RPMI8226 (cell line): ENCODE measurements around the gene GANC.
"Not testable (repeated sequence)": the region's sequence is repeated elsewhere in the genome, so short reads cannot be mapped to it uniquely, and the experiment has no call there.

Source experiments
- DNase-seq: peaks from one replicate; pipeline ENCODE4 v3.0.0-alpha.2; 2015

Gene GANC

DNA sequence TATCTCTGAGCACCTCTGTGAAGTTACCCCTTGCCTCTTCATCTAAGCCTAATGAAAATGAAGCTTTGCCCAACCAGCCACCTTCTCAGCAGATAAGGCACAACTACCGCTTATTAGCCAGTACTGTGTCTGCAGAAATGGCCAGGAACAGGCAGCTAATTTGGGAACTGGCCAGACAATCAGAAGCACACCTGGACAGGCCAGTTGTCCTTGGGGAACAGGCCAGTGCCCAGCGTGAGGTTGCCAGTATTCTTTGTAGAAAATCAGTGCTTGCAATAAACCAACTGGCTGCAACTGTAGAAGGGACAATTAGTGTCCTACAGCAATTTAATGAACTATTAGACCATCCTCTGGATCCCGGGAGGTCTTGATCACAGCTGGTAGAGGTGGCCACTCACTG lies 10.7 kb downstream of the GANC start:
- DNase-seq = no peak

GRCh38 chr15:42284551-42284950 lies 11.6 kb downstream of the GANC start:
- DNase-seq = no peak

GRCh38 chr15:42285034-42285433 lies 12.0 kb downstream of the GANC start:
- no peak for DNase-seq

GRCh38 chr15:42286445-42287029 lies 13.5 kb downstream of the GANC start:
- DNase-seq = no peak

- no peak for DNase-seq
These were observed 14.9 kb downstream of the GANC start for GRCh38 chr15:42287931-42288330.

- DNase-seq = no peak
These were observed 16.2 kb downstream of the GANC start for GRCh38 chr15:42289166-42289565.

DNA sequence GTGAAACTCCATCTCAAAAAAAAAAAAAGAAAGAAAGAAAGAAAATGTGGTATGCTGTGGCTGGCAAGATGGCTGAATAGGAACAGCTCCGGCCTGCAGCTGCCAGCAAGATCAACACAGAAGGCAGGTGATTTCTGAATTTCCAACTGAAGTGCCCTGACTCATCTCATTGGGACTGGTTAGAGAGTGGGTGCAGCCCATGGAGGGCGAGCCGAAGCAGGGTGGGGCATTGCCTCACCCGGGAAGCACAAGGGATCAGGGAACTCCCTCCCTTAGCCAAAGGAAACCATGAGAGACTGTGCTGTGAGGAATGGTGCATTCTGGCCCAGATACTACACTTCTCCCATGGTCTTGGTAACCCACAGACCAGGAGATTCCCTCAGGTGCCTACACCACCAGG lies 28.0 kb downstream of the GANC start:
- not testable (repeated sequence) for DNase-seq

- no peak for DNase-seq
These were observed 33.7 kb downstream of the GANC start for GRCh38 chr15:42306681-42307080.

GRCh38 chr15:42313463-42313862 lies 40.5 kb downstream of the GANC start:
- no peak for DNase-seq

- DNase-seq = no peak
These were observed 41.8 kb downstream of the GANC start for GRCh38 chr15:42314818-42315217.

DNA sequence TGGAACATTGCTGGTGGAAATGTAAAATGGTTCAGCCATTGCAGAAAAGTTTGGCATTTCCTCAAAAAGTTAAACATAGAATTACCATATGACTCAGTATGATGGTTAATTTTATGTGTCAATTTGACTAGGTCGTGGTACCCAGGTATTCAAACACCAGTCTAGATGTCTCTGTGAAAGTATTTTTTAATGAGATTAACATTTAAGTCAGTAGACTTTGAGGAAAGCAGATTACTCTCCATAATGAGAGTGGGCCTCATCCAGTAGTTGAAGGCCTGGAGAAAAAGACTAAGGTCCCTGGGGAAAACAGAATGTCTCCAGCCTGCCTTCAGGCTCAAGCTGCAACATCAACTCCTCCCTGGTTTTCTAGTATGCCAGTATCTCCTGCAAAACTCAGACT lies 42.5 kb downstream of the GANC start:
- DNase-seq = no peak

DNA sequence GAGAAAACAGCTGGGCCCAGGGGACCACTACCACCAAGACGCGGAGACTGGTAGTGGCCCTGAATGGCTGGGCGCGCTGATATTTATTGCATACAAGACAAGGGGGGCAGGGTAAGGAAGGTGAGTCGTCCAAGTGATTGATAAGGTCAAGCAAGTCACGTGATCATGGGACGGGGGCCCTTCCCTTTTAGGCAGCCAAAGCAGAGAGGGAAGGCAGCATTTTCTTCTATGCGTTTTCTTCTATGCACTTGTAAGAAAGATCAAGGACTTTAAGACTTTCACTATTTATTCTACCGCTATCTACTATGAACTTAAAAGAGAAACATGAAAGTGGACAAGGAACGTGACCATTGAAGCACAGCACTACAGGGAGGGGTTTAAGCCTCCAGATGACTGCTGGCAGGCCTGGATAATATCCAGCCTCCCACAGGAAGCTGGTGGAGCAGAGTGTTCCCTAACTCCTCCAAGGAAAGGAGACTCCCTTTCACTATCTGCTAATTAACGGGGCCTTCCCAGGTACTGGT lies 43.3 kb downstream of the GANC start:
- DNase-seq = not testable (repeated sequence)

DNA sequence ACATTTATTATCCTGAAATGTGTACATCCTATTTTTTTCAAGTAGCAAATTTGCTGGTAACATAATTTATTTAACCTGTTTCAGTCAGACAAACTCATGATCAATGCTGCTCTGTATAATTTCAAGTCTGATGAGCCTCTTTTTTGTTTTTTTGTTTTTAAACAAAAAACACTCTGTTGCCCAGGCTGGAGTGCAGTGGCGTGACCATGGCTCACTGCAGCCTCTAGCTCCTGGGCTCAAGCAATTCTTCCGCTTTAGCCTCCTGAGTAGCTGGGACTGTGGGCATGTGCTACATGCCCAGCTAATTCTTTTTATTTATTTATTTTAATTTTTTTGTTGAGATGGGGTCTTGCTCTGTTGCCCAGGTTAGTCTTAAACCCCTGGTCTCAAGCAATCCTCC lies 46.2 kb downstream of the GANC start:
- no peak for DNase-seq

- DNase-seq = no peak
These were observed 51.3 kb downstream of the GANC start for GRCh38 chr15:42324308-42324707.

DNA sequence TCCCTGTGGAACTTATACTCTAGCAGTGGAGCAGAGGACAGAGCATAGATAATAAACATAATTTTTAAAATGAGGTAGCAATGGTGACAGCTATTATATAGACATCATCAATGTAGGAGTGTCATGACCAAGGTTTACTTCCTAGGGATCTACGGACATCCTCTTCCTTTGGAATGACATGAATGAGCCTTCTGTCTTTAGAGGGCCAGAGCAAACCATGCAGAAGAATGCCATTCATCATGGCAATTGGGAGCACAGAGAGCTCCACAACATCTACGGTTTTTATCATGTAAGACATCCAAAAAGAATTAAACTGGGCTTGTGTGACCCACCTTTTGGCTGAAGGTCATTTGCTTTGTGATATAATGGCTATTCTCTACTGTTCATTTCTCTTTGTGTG lies 56.2 kb downstream of the GANC start:
- DNase-seq = no peak

GRCh38 chr15:42329992-42330391 lies 57.0 kb downstream of the GANC start:
- no peak for DNase-seq

DNA sequence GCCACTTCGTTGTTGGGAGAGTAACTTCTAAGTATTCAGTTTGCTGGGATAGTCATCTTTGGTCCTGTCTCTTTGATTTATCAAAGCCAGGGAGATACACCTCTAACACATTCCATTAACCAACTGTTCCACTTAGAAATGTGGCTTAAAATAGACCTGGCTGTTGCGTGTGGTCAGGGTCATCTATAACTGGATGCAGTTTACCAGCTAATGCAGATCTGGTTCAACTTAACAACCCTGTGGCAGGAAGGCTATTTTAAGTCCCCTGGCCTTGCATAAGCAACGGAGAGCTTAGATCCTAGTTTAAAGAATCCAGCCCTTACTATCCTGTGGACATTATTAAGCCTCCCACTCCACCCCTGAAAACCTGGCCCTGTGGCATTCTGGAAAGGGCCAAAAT lies 58.2 kb downstream of the GANC start:
- DNase-seq = no peak

GRCh38 chr15:42332331-42332730 lies 59.3 kb downstream of the GANC start:
- no peak for DNase-seq

DNA sequence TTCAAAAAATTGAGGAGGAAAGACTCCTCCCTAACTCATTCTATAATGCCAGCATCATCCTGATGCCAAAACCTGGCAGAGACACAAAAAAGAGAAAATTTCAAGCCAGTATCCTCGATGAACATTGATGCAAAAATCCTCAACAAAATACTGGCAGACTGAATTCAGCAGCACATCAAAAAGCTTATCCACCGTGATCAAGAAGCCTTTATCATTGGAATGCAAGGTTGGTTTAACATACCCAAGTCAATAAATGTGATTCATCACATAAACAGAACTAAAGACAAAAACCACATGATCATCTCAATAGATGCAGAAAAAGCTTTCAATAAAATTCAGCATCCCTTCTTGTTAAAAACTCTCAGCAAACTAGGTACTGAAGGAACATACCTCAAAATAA lies 62.1 kb downstream of the GANC start:
- DNase-seq = no peak

DNA sequence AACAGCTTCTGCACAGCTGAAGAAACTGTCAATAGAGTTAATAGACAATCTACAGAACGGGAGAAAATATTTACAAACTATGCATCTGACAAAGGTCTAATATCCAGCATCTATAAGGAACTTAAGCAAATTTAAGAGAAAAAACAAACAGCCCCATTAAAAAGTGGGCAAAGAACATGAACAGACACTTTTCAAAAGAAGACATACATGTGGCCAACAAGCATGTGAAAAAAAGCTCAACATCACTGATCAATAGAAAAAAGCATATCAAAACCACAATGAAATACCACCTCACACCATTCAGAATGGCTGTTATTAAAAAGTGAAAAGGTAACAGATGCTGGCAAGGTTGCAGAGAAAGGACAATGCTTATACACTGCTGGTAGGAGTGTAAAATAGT lies 63.6 kb downstream of the GANC start:
- not testable (repeated sequence) for DNase-seq

DNA sequence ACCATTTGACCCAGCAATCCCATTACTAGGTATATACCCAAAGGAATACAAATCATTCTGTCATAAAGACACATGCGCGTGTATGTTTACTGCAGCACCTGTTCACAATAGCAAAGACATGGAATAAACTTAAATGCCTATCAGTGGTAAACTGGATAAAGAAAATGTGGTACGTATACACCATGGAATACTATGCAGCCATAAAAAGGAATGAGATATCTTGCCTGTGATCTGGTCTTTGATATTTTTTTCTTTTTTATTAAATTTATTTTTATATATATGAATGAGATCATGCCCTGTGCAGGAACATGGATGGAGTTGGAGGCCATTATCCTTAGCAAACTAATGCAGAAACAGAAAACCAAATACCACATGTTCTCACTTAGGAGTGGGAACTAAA lies 64.1 kb downstream of the GANC start:
- not testable (repeated sequence) for DNase-seq

- DNase-seq = no peak
These were observed 65.5 kb downstream of the GANC start for GRCh38 chr15:42338500-42338899.

DNA sequence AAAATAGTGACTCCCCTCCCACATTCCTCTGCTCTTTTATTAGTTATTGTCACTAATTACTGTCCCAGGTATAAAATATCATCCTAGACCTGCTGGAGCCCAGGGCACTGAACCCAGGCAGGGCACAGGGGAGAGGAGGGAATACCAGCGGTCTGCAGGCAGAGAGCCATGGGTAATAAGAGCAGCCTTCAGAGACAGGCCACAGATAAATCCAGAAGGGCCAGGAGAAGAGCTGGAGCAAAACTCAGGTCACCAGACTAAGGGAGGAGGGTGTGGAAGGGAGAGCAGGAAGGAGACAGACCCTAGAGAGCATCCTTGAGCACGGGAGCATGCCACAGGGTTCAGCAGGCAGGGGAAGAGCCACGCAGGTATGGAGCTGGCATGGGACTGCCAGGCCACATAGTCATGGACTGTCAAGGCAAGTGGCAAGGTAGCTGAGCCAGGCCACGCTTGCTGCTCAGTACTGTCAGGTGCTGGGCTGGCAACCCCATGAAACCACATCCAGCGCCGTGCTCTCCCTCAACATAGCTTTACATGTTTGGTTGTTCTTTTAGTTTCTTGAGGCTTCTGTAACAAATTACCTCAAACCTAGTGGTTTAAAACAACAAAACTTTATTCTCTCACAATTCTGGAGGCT lies 70.7 kb downstream of the GANC start:
- no peak for DNase-seq

- DNase-seq = no peak
These were observed 71.8 kb downstream of the GANC start for GRCh38 chr15:42344763-42345162.

DNA sequence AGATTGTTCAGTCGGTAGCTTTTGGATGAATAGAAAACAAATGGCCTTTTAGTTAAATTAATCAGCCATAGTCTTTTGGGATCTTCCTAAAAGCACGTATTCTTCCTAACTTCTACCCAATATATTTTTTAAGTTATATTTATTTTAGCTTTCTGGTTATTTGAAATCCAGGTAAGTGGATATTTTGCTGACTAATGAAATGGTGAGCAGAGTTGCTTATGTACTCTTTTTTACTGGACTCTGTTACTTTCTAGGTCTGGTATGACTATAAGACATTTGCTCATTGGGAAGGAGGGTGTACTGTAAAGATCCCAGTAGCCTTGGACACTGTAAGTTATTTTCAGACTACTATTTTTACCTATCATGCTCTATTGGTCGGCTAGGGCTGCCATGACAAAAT lies 72.5 kb downstream of the GANC start:
- no peak for DNase-seq
